GM19099 (cell line): ENCODE measurements around the gene RCOR1.

Experiments
- POLR2A ChIP-seq: IDR thresholded peaks from 3 replicates; pipeline ENCODE4 v1.6.1; 2011; ENCODE audit warnings: low read depth; ENCODE audit not compliant: insufficient read length; ENCODE audit errors: extremely low read depth

The RCOR1 gene

DNA sequence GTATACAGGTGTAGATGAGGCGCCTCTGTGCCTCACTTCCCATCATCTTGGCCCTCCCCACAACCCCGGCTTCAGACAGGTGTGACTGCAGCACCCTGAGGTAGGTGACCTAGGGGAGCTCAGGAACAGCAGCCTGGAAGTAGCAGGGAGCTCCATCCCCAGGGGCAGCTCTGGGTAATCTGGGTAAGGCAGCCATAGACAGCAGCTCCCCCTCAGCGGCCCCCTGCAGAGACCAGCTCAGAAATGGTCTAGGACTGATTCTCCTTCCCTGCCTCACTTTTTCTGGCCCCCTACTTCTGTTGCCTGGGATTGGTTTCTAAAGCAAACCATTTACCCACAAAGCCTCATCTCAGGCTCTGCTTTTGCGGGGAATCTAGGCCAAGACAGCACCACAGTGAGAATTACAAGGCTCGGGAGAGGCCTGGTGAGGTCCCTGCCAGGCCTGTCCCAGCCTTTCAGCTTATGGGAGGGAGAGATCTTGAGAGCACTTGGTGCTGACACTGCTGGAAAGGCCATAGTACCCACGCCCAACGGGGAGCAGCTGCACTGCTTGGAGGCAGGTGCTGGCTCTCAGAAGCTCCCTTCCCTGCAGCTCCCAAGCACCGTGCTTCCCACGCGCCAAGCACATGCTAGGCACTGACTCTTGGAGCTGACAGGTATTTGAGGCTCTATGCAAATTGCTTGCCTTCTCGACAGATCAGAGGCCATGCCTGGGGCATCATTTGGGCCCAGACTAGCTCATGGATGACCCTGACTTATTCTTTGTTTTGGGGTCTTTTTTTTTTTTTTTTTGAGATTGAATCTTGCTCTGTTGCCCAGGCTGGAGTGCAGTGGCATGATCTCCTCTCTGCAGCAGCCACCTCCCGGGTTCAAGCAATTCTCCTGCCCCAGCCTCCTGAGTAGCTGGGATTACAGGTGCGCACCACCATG is 139.7 kb downstream of the RCOR1 start:
- no peak for TF ChIP-seq POLR2A

GRCh38 chr14:102732924-102733323 is 140.5 kb downstream of the RCOR1 start:
- TF ChIP-seq POLR2A = no peak

DNA sequence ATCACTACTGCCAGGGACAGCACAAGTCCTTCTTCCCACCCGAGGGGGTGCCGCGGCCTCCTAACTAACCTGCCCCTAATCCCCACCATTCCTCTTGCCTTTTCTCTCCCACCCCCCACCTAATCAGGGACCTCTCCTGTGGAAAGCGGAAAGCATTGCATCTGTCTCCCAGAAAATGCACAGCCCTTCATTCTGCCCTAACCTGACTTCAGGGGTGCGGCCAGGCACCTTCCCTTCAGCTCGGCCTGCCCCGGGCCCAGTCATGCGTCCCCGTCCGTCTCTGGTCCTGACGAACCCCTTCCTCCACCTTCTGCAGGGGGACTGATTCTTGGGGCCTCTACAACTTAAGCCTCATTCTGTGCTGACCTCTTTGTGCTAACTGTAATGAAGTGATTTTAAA is 140.9 kb downstream of the RCOR1 start:
- TF ChIP-seq POLR2A = no peak

- TF ChIP-seq POLR2A = no peak
These were observed 142.0 kb downstream of the RCOR1 start for GRCh38 chr14:102734436-102734835.

GRCh38 chr14:102736956-102737355 is 144.5 kb downstream of the RCOR1 start:
- TF ChIP-seq POLR2A = no peak

- no peak for TF ChIP-seq POLR2A
These were observed 145.2 kb downstream of the RCOR1 start for GRCh38 chr14:102737402-102738372.

- TF ChIP-seq POLR2A = no peak
These were observed 146.1 kb downstream of the RCOR1 start for GRCh38 chr14:102738373-102739189.

DNA sequence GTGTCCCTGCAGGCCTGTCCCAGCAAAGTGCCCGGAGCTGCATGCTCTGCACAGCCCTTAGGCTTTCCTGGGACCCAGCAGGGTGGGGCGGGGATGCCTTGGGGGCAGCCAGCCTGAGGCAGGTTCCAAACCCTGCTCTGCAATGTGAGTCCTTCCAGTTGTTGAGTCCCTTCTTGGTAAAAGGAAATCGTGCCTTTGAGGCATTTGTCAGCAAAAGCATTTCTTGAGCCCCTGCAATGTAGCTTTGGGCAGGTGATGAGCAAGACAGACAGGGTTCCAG is 146.7 kb downstream of the RCOR1 start:
- TF ChIP-seq POLR2A = no peak

- no peak for TF ChIP-seq POLR2A
These were observed 154.4 kb downstream of the RCOR1 start for GRCh38 chr14:102746634-102747438.

- TF ChIP-seq POLR2A = no peak
These were observed 156.4 kb downstream of the RCOR1 start for GRCh38 chr14:102748806-102749205.

GRCh38 chr14:102749393-102750305 is 157.2 kb downstream of the RCOR1 start:
- TF ChIP-seq POLR2A = no peak

DNA sequence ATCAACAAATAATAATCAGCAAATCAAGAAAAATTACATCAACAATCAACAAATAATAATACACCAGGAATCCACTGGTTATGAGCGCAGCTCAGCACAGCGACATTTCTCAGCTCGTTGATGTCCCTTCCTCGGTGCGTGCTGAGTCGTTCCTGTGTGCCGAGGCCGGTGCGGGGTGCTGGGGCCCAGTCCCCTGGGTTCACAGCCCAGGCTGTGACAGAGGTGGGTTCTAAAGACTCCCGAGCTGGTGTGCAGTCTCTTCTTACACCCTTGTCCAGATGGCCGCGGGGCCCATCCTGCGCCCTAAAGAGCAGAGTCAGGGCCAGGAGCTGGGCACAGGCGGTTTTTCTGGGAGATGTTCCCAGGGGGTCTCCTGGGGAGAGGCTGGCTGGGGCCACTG is 157.9 kb downstream of the RCOR1 start:
- TF ChIP-seq POLR2A = no peak

GRCh38 chr14:102751088-102751487 is 158.6 kb downstream of the RCOR1 start:
- no peak for TF ChIP-seq POLR2A
